ENCODE measurements around the gene ZNF444. TPM values are rescaled to one million over a fixed set of nuclear protein-coding genes. Genes with fewer than 3 reads are reported as not detected.

Gene ZNF444
- total RNA-seq, 4 donors from 2014 or later = 5.3 to 38.9 (median 21.0) TPM

DNA sequence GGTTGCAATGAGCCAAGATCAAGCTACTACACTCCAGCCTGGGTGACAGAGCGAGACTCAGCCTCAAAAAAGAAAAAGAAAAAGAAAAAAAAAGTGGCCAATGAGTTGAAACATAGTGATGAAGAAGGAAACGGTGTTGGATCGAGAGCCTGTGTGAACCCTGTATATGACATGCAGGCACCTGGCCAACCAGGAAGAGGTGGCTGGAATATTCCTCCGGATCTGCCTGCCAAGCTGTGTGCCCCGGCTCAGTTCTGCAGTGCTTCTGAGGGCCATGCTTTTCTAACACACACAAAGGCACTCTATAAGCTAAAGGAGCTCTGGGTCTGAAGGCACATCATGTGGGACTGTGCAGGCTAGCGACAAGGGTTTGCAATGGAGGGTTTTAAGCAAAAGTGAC lies 3.7 kb upstream of the ZNF444 start:
- intact Hi-C loops (cut with DNase I; ENCODE audit: low total_unique reads) = no loop called here
- no peak for DNase-seq
- no peak overlapping the region for H3K27ac ChIP-seq

DNA sequence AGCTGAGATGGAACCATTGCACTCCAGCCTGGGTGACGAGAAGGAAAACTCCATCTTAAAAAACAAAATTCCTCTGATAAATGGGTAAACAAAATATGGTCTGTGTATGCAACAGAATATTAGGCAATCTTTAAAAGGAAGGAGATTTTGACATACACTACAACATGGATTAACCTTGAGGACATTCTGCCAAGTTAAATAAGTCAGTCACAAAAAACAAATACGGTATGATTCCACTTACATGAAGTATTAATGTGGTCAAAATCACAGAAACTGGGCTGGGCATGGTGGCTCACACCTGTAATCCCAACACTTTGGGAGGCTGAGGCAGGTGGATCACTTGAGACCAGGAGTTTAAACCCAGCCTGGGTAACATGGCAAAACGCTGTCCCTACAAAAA lies 3.0 kb upstream of the ZNF444 start:
- Histone ChIP-seq H3K4me3 (no peak overlapping the region), H3K4me1 (no peaks in the 10 kb centered on the region), H3K36me3 (no peaks in the 10 kb centered on the region), H3K27me3 (no peaks in the 10 kb centered on the region), H3K9me3 (no peaks in the 10 kb centered on the region), H3K27ac (no peak overlapping the region)
- intact Hi-C loops (cut with DNase I; ENCODE audit: low total_unique reads) = no loop called here
- no peak for TF ChIP-seq POLR2A (IDR thresholded peaks at IDR 0.05)
- TF ChIP-seq, protein P1, sequence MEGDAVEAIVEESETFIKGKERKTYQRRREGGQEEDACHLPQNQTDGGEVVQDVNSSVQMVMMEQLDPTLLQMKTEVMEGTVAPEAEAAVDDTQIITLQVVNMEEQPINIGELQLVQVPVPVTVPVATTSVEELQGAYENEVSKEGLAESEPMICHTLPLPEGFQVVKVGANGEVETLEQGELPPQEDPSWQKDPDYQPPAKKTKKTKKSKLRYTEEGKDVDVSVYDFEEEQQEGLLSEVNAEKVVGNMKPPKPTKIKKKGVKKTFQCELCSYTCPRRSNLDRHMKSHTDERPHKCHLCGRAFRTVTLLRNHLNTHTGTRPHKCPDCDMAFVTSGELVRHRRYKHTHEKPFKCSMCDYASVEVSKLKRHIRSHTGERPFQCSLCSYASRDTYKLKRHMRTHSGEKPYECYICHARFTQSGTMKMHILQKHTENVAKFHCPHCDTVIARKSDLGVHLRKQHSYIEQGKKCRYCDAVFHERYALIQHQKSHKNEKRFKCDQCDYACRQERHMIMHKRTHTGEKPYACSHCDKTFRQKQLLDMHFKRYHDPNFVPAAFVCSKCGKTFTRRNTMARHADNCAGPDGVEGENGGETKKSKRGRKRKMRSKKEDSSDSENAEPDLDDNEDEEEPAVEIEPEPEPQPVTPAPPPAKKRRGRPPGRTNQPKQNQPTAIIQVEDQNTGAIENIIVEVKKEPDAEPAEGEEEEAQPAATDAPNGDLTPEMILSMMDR (IDR thresholded peaks at IDR 0.05) = no peak
- no peak for DNase-seq

More for the DNA sequence above, 3.7 kb upstream of the ZNF444 start:
- TF ChIP-seq POLR2A (IDR thresholded peaks at IDR 0.05) = no peak
- TF ChIP-seq, protein P1 (IDR thresholded peaks at IDR 0.05) = no peak
- H3K27me3 ChIP-seq = no peaks in the 10 kb centered on the region
- H3K9me3 ChIP-seq = no peaks in the 10 kb centered on the region
- H3K4me1 ChIP-seq = no peaks in the 10 kb centered on the region
- no peak overlapping the region for H3K4me3 ChIP-seq
- no peaks in the 10 kb centered on the region for H3K36me3 ChIP-seq

DNA sequence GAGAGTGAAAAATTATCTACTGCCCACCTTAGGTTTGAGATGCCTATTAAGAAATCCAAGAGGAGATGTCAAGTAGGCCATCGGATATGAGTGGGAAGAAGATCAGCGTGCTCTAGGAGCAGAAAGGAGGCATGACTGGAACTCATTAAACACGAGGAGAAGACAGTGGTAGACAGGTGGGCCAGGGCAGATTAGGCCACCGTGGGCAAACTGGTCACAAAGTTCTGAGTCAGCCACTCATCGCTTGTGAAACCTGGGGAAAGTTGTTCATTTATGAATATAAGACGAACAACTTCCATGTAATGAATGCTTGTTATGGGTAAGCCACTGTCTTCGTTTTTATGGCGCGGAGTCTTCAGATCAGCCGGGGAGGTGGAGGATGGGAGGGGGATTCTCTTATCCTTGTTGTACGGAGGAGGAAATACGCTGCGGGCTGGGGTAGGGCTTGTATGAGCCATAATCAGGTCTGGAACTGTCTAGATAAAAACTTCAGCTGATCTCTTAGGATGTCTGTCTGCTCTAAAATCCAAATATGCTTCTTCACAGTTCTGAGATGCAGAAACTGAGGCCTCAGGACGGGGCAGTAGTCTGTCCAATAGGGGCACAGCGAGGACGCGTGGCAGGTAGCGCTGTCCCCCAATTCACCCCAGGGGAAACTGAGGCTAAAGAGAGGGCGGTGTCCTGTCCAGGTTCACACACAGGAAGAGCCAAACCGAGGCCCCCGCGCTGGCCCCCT lies 1.1 kb upstream of the ZNF444 start:
- Histone ChIP-seq H3K9me3 (no peaks in the 10 kb centered on the region), H3K36me3 (no peaks in the 10 kb centered on the region), H3K27me3 (no peaks in the 10 kb centered on the region), H3K27ac (peak overlapping the region; percentile 93), H3K4me1 (no peaks in the 10 kb centered on the region), H3K4me3 (peak overlapping the region; percentile 57 to 66)
- DNase-seq = no peak
- intact Hi-C loops (cut with DNase I; ENCODE audit: low total_unique reads) = no loop called here
- TF ChIP-seq POLR2A (IDR thresholded peaks at IDR 0.05) = no peak
- TF ChIP-seq, protein P1 (IDR thresholded peaks at IDR 0.05) = no peak

DNA sequence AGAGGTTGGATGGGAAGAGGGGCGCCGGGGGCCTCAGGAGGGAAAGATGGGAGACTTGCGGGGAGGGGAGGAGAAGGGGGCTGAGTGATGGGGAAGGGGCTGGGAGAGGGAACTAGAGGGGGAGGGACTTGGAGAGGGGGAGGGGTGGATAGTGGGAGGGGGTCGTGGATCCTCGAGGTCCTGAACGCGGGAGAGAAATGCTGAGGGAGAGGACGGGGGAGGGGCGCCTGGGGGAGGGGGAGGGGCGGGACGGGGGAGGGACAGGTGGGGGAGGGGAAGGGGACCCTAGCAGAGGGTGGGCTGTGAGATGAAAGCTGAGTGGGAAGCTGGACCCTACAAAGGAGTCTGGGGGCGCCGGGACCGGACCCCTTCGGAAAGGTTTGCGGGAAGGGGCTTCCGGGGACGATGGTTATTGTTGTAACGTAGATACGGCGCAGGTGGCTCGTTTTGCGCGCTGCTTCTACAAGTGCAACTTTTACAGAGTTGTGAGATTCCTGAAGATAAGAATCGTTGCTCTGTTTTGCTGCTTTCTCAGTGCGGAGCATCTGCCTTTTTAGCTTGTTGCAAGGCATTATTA lies 418 bp downstream of the ZNF444 start:
- peak overlapping the region; percentile 93 for H3K27ac ChIP-seq
- H3K27me3 ChIP-seq = no peaks in the 10 kb centered on the region

More for the DNA sequence above, 418 bp downstream of the ZNF444 start:
- intact Hi-C loops (cut with DNase I; ENCODE audit: low total_unique reads) = no loop called here
- Histone ChIP-seq H3K4me1 (no peaks in the 10 kb centered on the region), H3K36me3 (no peaks in the 10 kb centered on the region), H3K9me3 (no peaks in the 10 kb centered on the region), H3K4me3 (peak overlapping the region; percentile 57 to 66)
- no peak for DNase-seq
- no peak for TF ChIP-seq POLR2A (IDR thresholded peaks at IDR 0.05)
- TF ChIP-seq, protein P1 (IDR thresholded peaks at IDR 0.05) = no peak
